NCI-H345 (cell line): ENCODE data around the gene COX18.
A peak's percentile ranks its signal among the peaks of the same experiment; 100 is the strongest.

Source experiments
- DNase-seq: peaks from one replicate; lab custom pipeline; 2025; lab: John Stamatoyannopoulos, UW

The COX18 gene

GRCh38 chr4:73069338-73070073 lies at the start of gene COX18:
Gene COX18 (minus strand): TSS chr4:73069716. CDS start chr4:73069649, 67 bp downstream.
- DNase-seq: peak; percentile 95

GRCh38 chr4:73109493-73109892 lies 40.0 kb upstream of the COX18 start:
- no peak for DNase-seq

GRCh38 chr4:73104695-73105094 lies 35.2 kb upstream of the COX18 start:
- DNase-seq: no peak

GRCh38 chr4:73103799-73104503 lies 34.4 kb upstream of the COX18 start:
- no peak for DNase-seq

GRCh38 chr4:73099143-73099542 lies 29.6 kb upstream of the COX18 start:
- no peak for DNase-seq

GRCh38 chr4:73098713-73099112 lies 29.2 kb upstream of the COX18 start:
- DNase-seq: no peak

GRCh38 chr4:73098016-73098415 lies 28.5 kb upstream of the COX18 start:
- no peak for DNase-seq

GRCh38 chr4:73092868-73093267 lies 23.4 kb upstream of the COX18 start:
- no peak for DNase-seq

GRCh38 chr4:73090738-73091137 lies 21.2 kb upstream of the COX18 start:
- no peak for DNase-seq

- DNase-seq: no peak
Measured at GRCh38 chr4:73087871-73088270, 18.4 kb upstream of the COX18 start.

- no peak for DNase-seq
Measured at GRCh38 chr4:73086095-73086868, 16.8 kb upstream of the COX18 start.

- DNase-seq: no peak
Measured at GRCh38 chr4:73080789-73081188, 11.3 kb upstream of the COX18 start.

GRCh38 chr4:73075832-73076231 lies 6.3 kb upstream of the COX18 start:
- no peak for DNase-seq

GRCh38 chr4:73070074-73070390 lies 516 bp upstream of the COX18 start:
- peak; percentile 26 for DNase-seq

GRCh38 chr4:73068491-73069337 lies 802 bp downstream of the COX18 start:
- no peak for DNase-seq

- DNase-seq: no peak
Measured at GRCh38 chr4:73067971-73068394, 1.5 kb downstream of the COX18 start.

GRCh38 chr4:73066928-73067327 lies 2.6 kb downstream of the COX18 start:
- no peak for DNase-seq

GRCh38 chr4:73066445-73066844 lies 3.1 kb downstream of the COX18 start:
- DNase-seq: no peak

- no peak for DNase-seq
Measured at GRCh38 chr4:73064536-73064935, 5.0 kb downstream of the COX18 start.

GRCh38 chr4:73055241-73055897 lies 14.1 kb downstream of the COX18 start:
- DNase-seq: no peak

GRCh38 chr4:73053974-73054480 lies 15.5 kb downstream of the COX18 start:
- DNase-seq: no peak
